ENCODE data around the gene HYAL1. TPM values are rescaled to one million over a fixed set of nuclear protein-coding genes. Genes with fewer than 3 reads are reported as not detected.
A peak's percentile ranks its signal among the peaks of the same experiment; 100 is the strongest.

The HYAL1 gene
- total RNA-seq, 1 donor from 2014 or later, result 3.0 TPM

GRCh38 chr3:50333744-50334328, 30.5 kb upstream of the HYAL1 start:
- TF ChIP-seq CTCF (IDR thresholded peaks at IDR 0.05), result no peak
- TF ChIP-seq EZH2 (IDR thresholded peaks at IDR 0.05), result no peak
- TF ChIP-seq EZH2phosphoT487 (IDR thresholded peaks at IDR 0.05), result no peak
- peak overlapping the region; percentile 33 for H3K27ac Mint-ChIP-seq
- H3K27ac ChIP-seq, result no peak overlapping the region

GRCh38 chr3:50331364-50331907, 28.1 kb upstream of the HYAL1 start:
- no peak overlapping the region for H3K4me2 ChIP-seq
- peaks cover 41% of the 10 kb centered on the region for H4K20me1 ChIP-seq (ENCODE audit: low read depth)
- no peak overlapping the region for H2AFZ ChIP-seq (replicated peaks)

More at GRCh38 chr3:50333744-50334328, 30.5 kb upstream of the HYAL1 start:
- H3K9ac ChIP-seq, result no peak overlapping the region
- peaks cover 15% of the 10 kb centered on the region for H3K4me1 ChIP-seq
- no peaks in the 10 kb centered on the region for H3K9me3 ChIP-seq (ENCODE audit: low read depth)
- H3K4me2 ChIP-seq, result no peak overlapping the region
- H3K4me3 ChIP-seq, result no peak overlapping the region
- Mint-ChIP-seq H3K4me3 (peak overlapping the region; percentile 31), H3K36me3 (peaks cover 2% of the 10 kb centered on the region), H3K9me3 (no peaks in the 10 kb centered on the region), H3K27me3 (ENCODE audit: insufficient read depth, low read depth) (peaks cover 8% of the 10 kb centered on the region), H3K4me1 (peaks cover 28% of the 10 kb centered on the region)
- H3K36me3 ChIP-seq, result no peaks in the 10 kb centered on the region
- H3F3A ChIP-seq (ENCODE audit: low read depth), result peaks cover 32% of the 10 kb centered on the region
- no peak overlapping the region for H2AFZ ChIP-seq (replicated peaks)
- no peak for DNase-seq (ENCODE audit: low spot score)
- H3K79me2 ChIP-seq (ENCODE audit: low read depth), result peaks cover 40% of the 10 kb centered on the region
- peaks cover 32% of the 10 kb centered on the region for H4K20me1 ChIP-seq (ENCODE audit: low read depth)
- H3K27me3 ChIP-seq, result peaks cover 11% of the 10 kb centered on the region

GRCh38 chr3:50330330-50330729, 27.0 kb upstream of the HYAL1 start:
- H3K27ac Mint-ChIP-seq, result no peak overlapping the region
- Histone ChIP-seq H3K36me3 (no peaks in the 10 kb centered on the region), H4K20me1 (ENCODE audit: low read depth) (peaks cover 30% of the 10 kb centered on the region)

More at GRCh38 chr3:50331364-50331907, 28.1 kb upstream of the HYAL1 start:
- Histone ChIP-seq H3K36me3 (no peaks in the 10 kb centered on the region), H3K27me3 (no peaks in the 10 kb centered on the region), H3K27ac (no peak overlapping the region), H3F3A (ENCODE audit: low read depth) (peaks cover 18% of the 10 kb centered on the region), H3K79me2 (ENCODE audit: low read depth) (peaks cover 50% of the 10 kb centered on the region), H3K4me3 (no peak overlapping the region), H3K4me1 (peaks cover 20% of the 10 kb centered on the region), H3K9ac (no peak overlapping the region), H3K9me3 (ENCODE audit: low read depth) (no peaks in the 10 kb centered on the region)
- H3K27ac Mint-ChIP-seq, result no peak overlapping the region
- peaks cover 2% of the 10 kb centered on the region for H3K36me3 Mint-ChIP-seq
- no peaks in the 10 kb centered on the region for H3K9me3 Mint-ChIP-seq
- peaks cover 4% of the 10 kb centered on the region for H3K27me3 Mint-ChIP-seq (ENCODE audit: insufficient read depth, low read depth)
- no peak for DNase-seq (ENCODE audit: low spot score)
- TF ChIP-seq EZH2phosphoT487 (IDR thresholded peaks at IDR 0.05), result no peak
- peaks cover 30% of the 10 kb centered on the region for H3K4me1 Mint-ChIP-seq
- no peak overlapping the region for H3K4me3 Mint-ChIP-seq

GRCh38 chr3:50327943-50328691, 24.7 kb upstream of the HYAL1 start, which contains the start of gene TUSC2:
TUSC2 (minus strand) TSS chr3:50328223; CDS start chr3:50328099, 124 bp downstream.
- H2AFZ ChIP-seq (replicated peaks), result peak within 1 kb of the TSS; percentile 3
- H3K4me1 ChIP-seq, result peaks cover 10% of the 10 kb centered on the region
- H3K27ac ChIP-seq, result no peak within 1 kb of the TSS
- no peak for TF ChIP-seq EZH2phosphoT487 (IDR thresholded peaks at IDR 0.05)
- no peak for TF ChIP-seq CTCF (IDR thresholded peaks at IDR 0.05)
- TF ChIP-seq EZH2 (IDR thresholded peaks at IDR 0.05), result no peak
- peak within 1 kb of the TSS; percentile 95 for H3K4me3 Mint-ChIP-seq
- peak within 1 kb of the TSS; percentile 96 for H3K4me2 ChIP-seq
- no peaks in the 10 kb centered on the region for H3K9me3 ChIP-seq (ENCODE audit: low read depth)
- peaks cover 2% of the 10 kb centered on the region for H3K36me3 Mint-ChIP-seq
- H4K20me1 ChIP-seq (ENCODE audit: low read depth), result peaks cover 15% of the 10 kb centered on the region
- H3K27ac Mint-ChIP-seq, result peak within 1 kb of the TSS; percentile 50
- peaks cover 26% of the 10 kb centered on the region for H3K4me1 Mint-ChIP-seq
- no peaks in the 10 kb centered on the region for H3K36me3 ChIP-seq
- peak within 1 kb of the TSS; percentile 82 for H3K4me3 ChIP-seq
- H3K27me3 ChIP-seq, result no peaks in the 10 kb centered on the region
- peak within 1 kb of the TSS; percentile 78 for H3K9ac ChIP-seq
- peak; percentile 99 for DNase-seq (ENCODE audit: low spot score)
- H3K79me2 ChIP-seq (ENCODE audit: low read depth), result peaks cover 19% of the 10 kb centered on the region
- no peaks in the 10 kb centered on the region for H3K9me3 Mint-ChIP-seq
- H3K27me3 Mint-ChIP-seq (ENCODE audit: insufficient read depth, low read depth), result peaks cover 6% of the 10 kb centered on the region
- H3F3A ChIP-seq (ENCODE audit: low read depth), result peaks cover 32% of the 10 kb centered on the region

More at GRCh38 chr3:50330330-50330729, 27.0 kb upstream of the HYAL1 start:
- no peak overlapping the region for H3K27ac ChIP-seq
- H3K9ac ChIP-seq, result no peak overlapping the region
- Mint-ChIP-seq H3K27me3 (ENCODE audit: insufficient read depth, low read depth) (peaks cover 2% of the 10 kb centered on the region), H3K4me3 (no peak overlapping the region), H3K4me1 (peaks cover 20% of the 10 kb centered on the region), H3K9me3 (no peaks in the 10 kb centered on the region), H3K36me3 (peaks cover 2% of the 10 kb centered on the region)
- peaks cover 17% of the 10 kb centered on the region for H3F3A ChIP-seq (ENCODE audit: low read depth)
- no peak overlapping the region for H2AFZ ChIP-seq (replicated peaks)
- no peak for TF ChIP-seq EZH2 (IDR thresholded peaks at IDR 0.05)
- H3K4me2 ChIP-seq, result no peak overlapping the region
- H3K4me3 ChIP-seq, result no peak overlapping the region
- peaks cover 41% of the 10 kb centered on the region for H3K79me2 ChIP-seq (ENCODE audit: low read depth)
- H3K4me1 ChIP-seq, result peaks cover 10% of the 10 kb centered on the region
- DNase-seq (ENCODE audit: low spot score), result no peak
- H3K27me3 ChIP-seq, result no peaks in the 10 kb centered on the region
- H3K9me3 ChIP-seq (ENCODE audit: low read depth), result no peaks in the 10 kb centered on the region
